Neural progenitor cell (in vitro differentiated cells): Measurements from ENCODE around the gene SCN1A. TPM values are rescaled to one million over a fixed set of nuclear protein-coding genes. Genes with fewer than 3 reads are reported as not detected.
A peak's percentile ranks its signal among the peaks of the same experiment; 100 is the strongest.

Experiments used
- DNase-seq: peaks from one replicate; pipeline ENCODE4 v3.0.0-alpha.2; 2016; ENCODE audit warnings: low spot score
- H2AFZ ChIP-seq: fragments of 200-600 bp; sonication (generic); replicated peaks from 2 replicates; pipeline ENCODE4 v1.6.1; 2016; ENCODE audit warnings: antibody characterized with exemption
- H3F3A ChIP-seq: fragments of 200-600 bp; sonication (generic); 2 replicates; pipeline ENCODE4 v1.6.1; 2016; ENCODE audit warnings: antibody characterized with exemption, low read depth
- H3K27ac ChIP-seq: fragments of 200-600 bp; sonication (generic); 2 replicates; pipeline ENCODE4 v1.5.1; 2016; ENCODE audit warnings: mild to moderate bottlenecking
- H3K27me3 ChIP-seq: fragments of 200-600 bp; sonication (generic); 2 replicates; pipeline ENCODE4 v1.6.1; 2016; ENCODE audit warnings: mild to moderate bottlenecking, moderate library complexity
- H3K36me3 ChIP-seq: fragments of 200-600 bp; sonication (generic); 2 replicates; pipeline ENCODE4 v1.5.1; 2016
- H3K4me1 ChIP-seq: fragments of 200-600 bp; sonication (generic); 2 replicates; pipeline ENCODE4 v1.6.1; 2016; ENCODE audit warnings: mixed run types
- H3K4me2 ChIP-seq: fragments of 200-600 bp; sonication (generic); 2 replicates; pipeline ENCODE4 v1.6.1; 2016
- H3K4me3 ChIP-seq: fragments of 200-600 bp; sonication (generic); 2 replicates; pipeline ENCODE4 v1.5.1; 2016
- H3K79me2 ChIP-seq: fragments of 200-600 bp; sonication (generic); 2 replicates; pipeline ENCODE4 v1.6.1; 2016; ENCODE audit warnings: low read depth
- H3K9ac ChIP-seq: fragments of 200-600 bp; sonication (generic); 2 replicates; pipeline ENCODE4 v1.6.1; 2016
- H3K9me3 ChIP-seq: fragments of 200-600 bp; sonication (generic); 2 replicates; pipeline ENCODE4 v1.5.1; 2016; ENCODE audit warnings: low read depth
- H4K20me1 ChIP-seq: fragments of 200-600 bp; sonication (generic); 2 replicates; pipeline ENCODE4 v1.6.1; 2016; ENCODE audit warnings: low read depth
- H3K27ac Mint-ChIP-seq: 3 replicates; pipeline ENCODE4 v1.8.0; 2021; ENCODE audit warnings: mixed read lengths
- H3K27me3 Mint-ChIP-seq: 2 replicates; pipeline ENCODE4 v1.8.0; 2022; ENCODE audit warnings: low read depth, mild to moderate bottlenecking, inconsistent platforms, moderate library complexity, mixed read lengths; ENCODE audit not compliant: insufficient read depth
- H3K36me3 Mint-ChIP-seq: 3 replicates; pipeline ENCODE4 v1.8.0; 2021; ENCODE audit warnings: mixed read lengths
- H3K4me1 Mint-ChIP-seq: 3 replicates; pipeline ENCODE4 v1.8.0; 2021; ENCODE audit warnings: mixed read lengths
- H3K4me3 Mint-ChIP-seq: 3 replicates; pipeline ENCODE4 v1.8.0; 2021; ENCODE audit warnings: mild to moderate bottlenecking, moderate library complexity, mixed read lengths
- H3K9me3 Mint-ChIP-seq: 3 replicates; pipeline ENCODE4 v1.8.0; 2020; ENCODE audit warnings: mixed read lengths
- EZH2 ChIP-seq: fragments of 200-600 bp; sonication (generic); IDR thresholded peaks from 2 replicates; pipeline ENCODE4 v1.6.1; 2017; ENCODE audit warnings: antibody characterized with exemption, mild to moderate bottlenecking, moderate library complexity
- EZH2phosphoT487 ChIP-seq: fragments of 200-600 bp; sonication (generic); IDR thresholded peaks from 2 replicates; pipeline ENCODE4 v1.6.1; 2017; ENCODE audit warnings: antibody characterized with exemption
- total RNA-seq: library from RNA; depleted of rRNA; stranded (reverse); fragments of >200 nt; gene quantifications from 2 replicates; pipeline ENCODE4 v1.2.3, GENCODE V29; 2015; ENCODE audit warnings: low replicate concordance
- TF ChIP-seq, protein P1 (sequence below): fragments of 200-600 bp; sonication (generic); IDR thresholded peaks from 2 replicates; pipeline ENCODE4 v1.5.1; 2017; ENCODE audit warnings: antibody characterized with exemption, mild to moderate bottlenecking

SCN1A gene
- total RNA-seq, 1 donor from 2014 or later: 2.7 TPM

DNA sequence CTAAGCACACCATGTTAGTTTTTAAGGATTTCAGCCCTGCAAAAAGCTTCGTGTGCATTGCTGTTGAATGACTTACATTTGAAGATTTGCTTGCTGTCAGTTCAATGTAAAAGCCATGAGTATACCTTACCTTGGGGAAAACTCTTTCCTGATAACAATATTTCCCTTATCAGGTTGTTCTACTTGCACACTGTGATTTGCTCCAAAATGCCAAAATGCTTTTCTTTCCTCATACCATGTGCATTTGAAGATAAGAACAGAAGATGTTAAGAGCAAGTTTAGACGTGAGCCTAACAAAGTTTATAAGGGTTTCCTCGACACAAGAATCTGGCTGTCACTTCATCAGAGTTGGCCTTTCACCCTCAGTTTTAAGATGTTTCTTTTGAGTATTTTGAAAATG, 57.6 kb downstream of the SCN1A start:
- Mint-ChIP-seq H3K27ac (no peak overlapping the region), H3K36me3 (no peaks in the 10 kb centered on the region), H3K4me1 (no peaks in the 10 kb centered on the region), H3K4me3 (no peak overlapping the region), H3K9me3 (no peaks in the 10 kb centered on the region), H3K27me3 (no peaks in the 10 kb centered on the region)
- TF ChIP-seq EZH2phosphoT487 (no peak), EZH2 (no peak)
- TF ChIP-seq, protein P1, sequence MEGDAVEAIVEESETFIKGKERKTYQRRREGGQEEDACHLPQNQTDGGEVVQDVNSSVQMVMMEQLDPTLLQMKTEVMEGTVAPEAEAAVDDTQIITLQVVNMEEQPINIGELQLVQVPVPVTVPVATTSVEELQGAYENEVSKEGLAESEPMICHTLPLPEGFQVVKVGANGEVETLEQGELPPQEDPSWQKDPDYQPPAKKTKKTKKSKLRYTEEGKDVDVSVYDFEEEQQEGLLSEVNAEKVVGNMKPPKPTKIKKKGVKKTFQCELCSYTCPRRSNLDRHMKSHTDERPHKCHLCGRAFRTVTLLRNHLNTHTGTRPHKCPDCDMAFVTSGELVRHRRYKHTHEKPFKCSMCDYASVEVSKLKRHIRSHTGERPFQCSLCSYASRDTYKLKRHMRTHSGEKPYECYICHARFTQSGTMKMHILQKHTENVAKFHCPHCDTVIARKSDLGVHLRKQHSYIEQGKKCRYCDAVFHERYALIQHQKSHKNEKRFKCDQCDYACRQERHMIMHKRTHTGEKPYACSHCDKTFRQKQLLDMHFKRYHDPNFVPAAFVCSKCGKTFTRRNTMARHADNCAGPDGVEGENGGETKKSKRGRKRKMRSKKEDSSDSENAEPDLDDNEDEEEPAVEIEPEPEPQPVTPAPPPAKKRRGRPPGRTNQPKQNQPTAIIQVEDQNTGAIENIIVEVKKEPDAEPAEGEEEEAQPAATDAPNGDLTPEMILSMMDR: no peak
- H3K4me2 ChIP-seq: no peak overlapping the region
- no peaks in the 10 kb centered on the region for H3F3A ChIP-seq
- no peak for DNase-seq
- no peaks in the 10 kb centered on the region for H4K20me1 ChIP-seq
- no peak overlapping the region for H2AFZ ChIP-seq
- H3K79me2 ChIP-seq: no peaks in the 10 kb centered on the region
- no peaks in the 10 kb centered on the region for H3K36me3 ChIP-seq
- H3K27ac ChIP-seq: no peak overlapping the region
- no peak overlapping the region for H3K4me3 ChIP-seq
- no peaks in the 10 kb centered on the region for H3K9me3 ChIP-seq
- no peaks in the 10 kb centered on the region for H3K4me1 ChIP-seq
- H3K9ac ChIP-seq: no peak overlapping the region
- H3K27me3 ChIP-seq: no peaks in the 10 kb centered on the region

DNA sequence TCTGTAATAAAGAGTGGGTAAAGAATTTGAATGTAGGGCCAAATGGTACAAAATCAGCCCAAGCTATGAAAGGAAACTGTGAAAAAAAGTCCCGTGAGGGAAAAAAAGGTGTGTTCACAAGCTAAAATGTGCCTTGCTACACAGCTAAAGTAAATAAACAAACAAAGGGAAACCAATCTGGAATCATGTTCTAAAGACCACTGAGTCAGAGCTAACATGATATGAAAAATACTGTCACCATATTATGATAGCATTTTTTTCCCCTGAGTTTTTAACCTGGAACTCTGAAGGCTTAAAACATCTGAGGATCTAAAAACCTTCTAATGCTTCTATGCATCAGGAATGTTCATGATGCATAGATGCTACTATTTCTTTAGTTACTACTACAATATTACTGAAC, 58.8 kb downstream of the SCN1A start:
- H3K9me3 ChIP-seq: no peaks in the 10 kb centered on the region
- TF ChIP-seq EZH2phosphoT487 (no peak), EZH2 (no peak)
- TF ChIP-seq, protein P1: no peak

DNA sequence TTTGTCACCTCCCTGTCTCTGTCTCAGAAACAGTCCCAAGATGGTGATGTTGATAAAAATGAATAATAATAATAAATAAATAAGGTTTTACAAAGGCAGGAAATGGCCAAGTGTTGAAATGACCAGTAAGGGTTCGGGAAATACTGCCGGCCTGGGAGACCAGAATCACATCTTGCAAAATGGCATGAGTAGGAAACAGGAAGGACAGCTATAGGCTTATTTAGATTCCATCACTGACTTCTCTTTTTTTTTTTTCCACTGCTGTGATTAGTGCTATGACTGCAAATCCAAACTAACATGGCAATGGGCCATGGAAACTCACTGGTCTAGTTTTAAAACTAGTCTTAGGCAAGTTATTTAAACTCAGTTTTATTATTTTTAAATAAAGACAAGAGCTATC, 60.6 kb downstream of the SCN1A start:
- H3K27me3 Mint-ChIP-seq: no peaks in the 10 kb centered on the region
- no peaks in the 10 kb centered on the region for H3K36me3 Mint-ChIP-seq
- no peaks in the 10 kb centered on the region for H3K9me3 ChIP-seq
- no peak overlapping the region for H3K27ac Mint-ChIP-seq
- no peak overlapping the region for H3K4me3 Mint-ChIP-seq
- TF ChIP-seq EZH2 (no peak), EZH2phosphoT487 (no peak)
- TF ChIP-seq, protein P1: no peak
- no peaks in the 10 kb centered on the region for H3K27me3 ChIP-seq
- H3K36me3 ChIP-seq: no peaks in the 10 kb centered on the region
- H3K4me1 ChIP-seq: no peaks in the 10 kb centered on the region
- H3K9ac ChIP-seq: no peak overlapping the region
- H3F3A ChIP-seq: no peaks in the 10 kb centered on the region
- no peak overlapping the region for H3K4me3 ChIP-seq
- no peak overlapping the region for H3K4me2 ChIP-seq
- no peaks in the 10 kb centered on the region for H3K4me1 Mint-ChIP-seq
- DNase-seq: no peak
- H3K9me3 Mint-ChIP-seq: no peaks in the 10 kb centered on the region
- no peak overlapping the region for H3K27ac ChIP-seq
- no peaks in the 10 kb centered on the region for H3K79me2 ChIP-seq
- no peaks in the 10 kb centered on the region for H4K20me1 ChIP-seq
- no peak overlapping the region for H2AFZ ChIP-seq

More for the DNA sequence above, 58.8 kb downstream of the SCN1A start:
- H3K27me3 ChIP-seq: no peaks in the 10 kb centered on the region
- Mint-ChIP-seq H3K36me3 (no peaks in the 10 kb centered on the region), H3K4me1 (no peaks in the 10 kb centered on the region), H3K9me3 (no peaks in the 10 kb centered on the region), H3K27ac (no peak overlapping the region), H3K27me3 (no peaks in the 10 kb centered on the region), H3K4me3 (no peak overlapping the region)
- no peaks in the 10 kb centered on the region for H3K79me2 ChIP-seq
- no peaks in the 10 kb centered on the region for H3K36me3 ChIP-seq
- H3K27ac ChIP-seq: no peak overlapping the region
- no peaks in the 10 kb centered on the region for H4K20me1 ChIP-seq
- no peak overlapping the region for H3K9ac ChIP-seq
- H3K4me3 ChIP-seq: no peak overlapping the region
- H2AFZ ChIP-seq: no peak overlapping the region
- no peak for DNase-seq
- no peak overlapping the region for H3K4me2 ChIP-seq
- no peaks in the 10 kb centered on the region for H3F3A ChIP-seq
- no peaks in the 10 kb centered on the region for H3K4me1 ChIP-seq

DNA sequence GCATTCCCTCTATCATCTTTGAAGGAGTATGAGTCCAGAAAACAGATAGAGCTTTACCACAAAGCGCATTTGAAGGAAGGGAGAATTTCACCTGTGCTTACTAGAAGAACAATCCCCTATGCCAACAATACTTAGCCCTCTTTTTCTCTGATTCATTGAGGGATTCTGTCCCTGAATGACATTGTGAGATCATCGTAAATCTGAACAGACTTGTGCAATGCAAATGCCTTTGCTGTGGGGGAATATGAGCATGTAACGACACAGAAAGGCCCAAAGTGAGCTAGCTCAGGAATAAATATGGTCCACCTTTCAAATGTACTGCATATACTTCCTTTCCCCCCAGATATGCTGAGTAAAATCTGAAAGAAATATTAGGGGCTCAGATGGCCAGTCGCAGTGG, 67.6 kb downstream of the SCN1A start:
- Mint-ChIP-seq H3K27me3 (no peaks in the 10 kb centered on the region), H3K9me3 (no peaks in the 10 kb centered on the region), H3K4me1 (no peaks in the 10 kb centered on the region), H3K36me3 (no peaks in the 10 kb centered on the region), H3K27ac (peak overlapping the region; percentile 24), H3K4me3 (no peak overlapping the region)
- Histone ChIP-seq H3K4me3 (no peak overlapping the region), H4K20me1 (no peaks in the 10 kb centered on the region), H3K4me2 (no peak overlapping the region), H3F3A (no peaks in the 10 kb centered on the region), H3K27ac (no peak overlapping the region), H3K27me3 (no peaks in the 10 kb centered on the region), H3K36me3 (no peaks in the 10 kb centered on the region), H3K4me1 (no peaks in the 10 kb centered on the region), H2AFZ (no peak overlapping the region), H3K9ac (no peak overlapping the region), H3K79me2 (no peaks in the 10 kb centered on the region), H3K9me3 (no peaks in the 10 kb centered on the region)
- DNase-seq: no peak
- TF ChIP-seq EZH2 (no peak), EZH2phosphoT487 (no peak)
- TF ChIP-seq, protein P1: no peak
